HepG2 (cell line): Measurements from ENCODE around the gene SMTNL1. TPM values are rescaled to one million over a fixed set of nuclear protein-coding genes. Genes with fewer than 3 reads are reported as not detected.

Experiments used
- AGO1 ChIP-seq: fragments of 200-400 bp; formaldehyde crosslinking; IDR thresholded peaks from 2 replicates; pipeline ENCODE4 v1.6.1; 2017; ENCODE audit warnings: mild to moderate bottlenecking, low read depth, low read length, moderate library complexity; ENCODE audit not compliant: poor library complexity, severe bottlenecking
- CBX2 ChIP-seq, 2 experiments: fragments of 200-600 bp in 1 of 2; sonication (generic); formaldehyde crosslinking in 1 of 2; IDR thresholded peaks; 2 replicates each; pipeline versions ENCODE4 v1.7.0 to v1.8.1; 2018 to 2022; ENCODE audit warnings: low read depth in 2 of 2, low read length in 1 of 2, mild to moderate bottlenecking in 1 of 2, missing genetic modification reagents in 1 of 2
- CC2D1A ChIP-seq: sonication (generic); formaldehyde crosslinking; IDR thresholded peaks from 2 replicates; pipeline ENCODE4 v1.8.1; 2023; ENCODE audit warnings: mild to moderate bottlenecking, missing genetic modification reagents
- DMAP1 ChIP-seq: IDR thresholded peaks from 2 replicates; pipeline ENCODE4 v1.6.1; 2016
- EP300 ChIP-seq, 3 experiments: sonication (generic) in 1 of 3; formaldehyde crosslinking in 1 of 3; IDR thresholded peaks; 2 replicates each; pipeline versions ENCODE4 v1.5.1 to v1.6.1; 2011 to 2020; ENCODE audit warnings: low read depth in 2 of 3, low read length in 2 of 3, borderline replicate concordance in 1 of 3, improper control_type of control experiment in 1 of 3, mild to moderate bottlenecking in 1 of 3, missing genetic modification reagents in 1 of 3, moderate library complexity in 1 of 3
- ETV6 ChIP-seq: sonication (generic); formaldehyde crosslinking; conservative IDR thresholded peaks from 2 replicates; pipeline ENCODE4 v1.4.0; 2020; ENCODE audit warnings: missing genetic modification reagents
- GABPA ChIP-seq, 2 experiments: IDR thresholded peaks; 2 replicates each; pipeline ENCODE4 v1.6.1; 2011 to 2016; ENCODE audit warnings: low read depth in 2 of 2, low read length in 1 of 2, missing biosample characterization in 1 of 2, missing genetic modification characterization in 1 of 2
- HHEX ChIP-seq: IDR thresholded peaks from 2 replicates; pipeline ENCODE4 v1.6.1; 2016; ENCODE audit warnings: control low read depth
- HNF4G ChIP-seq, 2 experiments: sonication (generic) in 1 of 2; formaldehyde crosslinking in 1 of 2; IDR thresholded peaks; 2 replicates each; pipeline versions ENCODE4 v1.4.0 to v1.6.1; 2011 to 2020; ENCODE audit warnings: borderline replicate concordance in 2 of 2, low read depth in 2 of 2, mild to moderate bottlenecking in 2 of 2, low read length in 1 of 2, missing genetic modification reagents in 1 of 2, moderate library complexity in 1 of 2
- KLF13 ChIP-seq: sonication (generic); formaldehyde crosslinking; IDR thresholded peaks from 2 replicates; pipeline ENCODE4 v1.4.0; 2020; ENCODE audit warnings: mild to moderate bottlenecking, missing genetic modification reagents
- MLLT10 ChIP-seq: sonication (generic); formaldehyde crosslinking; IDR thresholded peaks from 2 replicates; pipeline ENCODE4 v1.4.0; 2020; ENCODE audit warnings: missing genetic modification reagents
- RAD51 ChIP-seq: fragments of 450-650 bp; IDR thresholded peaks from 2 replicates; pipeline ENCODE4 v1.6.1; 2016; ENCODE audit warnings: borderline replicate concordance
- RXRA ChIP-seq: sonication (generic); formaldehyde crosslinking; IDR thresholded peaks from 2 replicates; pipeline ENCODE4 v1.5.1; 2020; ENCODE audit warnings: missing genetic modification reagents
- ZNF451 ChIP-seq: sonication (generic); formaldehyde crosslinking; IDR thresholded peaks from 2 replicates; pipeline ENCODE4 v1.5.0; 2020; ENCODE audit warnings: mild to moderate bottlenecking, missing genetic modification reagents
- ZNF460 ChIP-seq: sonication (generic); formaldehyde crosslinking; IDR thresholded peaks from 2 replicates; pipeline ENCODE4 v1.5.1; 2020; ENCODE audit warnings: missing genetic modification reagents, mild to moderate bottlenecking, borderline replicate concordance
- ZNF607 ChIP-seq: sonication (generic); formaldehyde crosslinking; IDR thresholded peaks from 2 replicates; pipeline ENCODE4 v1.5.1; 2020; ENCODE audit warnings: missing genetic modification reagents, mild to moderate bottlenecking, borderline replicate concordance
- ZNF780A ChIP-seq: sonication (generic); formaldehyde crosslinking; IDR thresholded peaks from 2 replicates; pipeline ENCODE4 v1.8.0; 2022; ENCODE audit warnings: mild to moderate bottlenecking, missing genetic modification reagents, moderate library complexity
- ZNF782 ChIP-seq: sonication (generic); formaldehyde crosslinking; IDR thresholded peaks from 2 replicates; pipeline ENCODE4 v1.4.0; 2020; ENCODE audit warnings: missing genetic modification reagents, mild to moderate bottlenecking, borderline replicate concordance
- polyA plus RNA-seq, 8 experiments: library from polyadenylated mRNA; depleted of rRNA in 3 of 8; stranded (reverse) in 7 of 8; unstranded in 1 of 8; fragments of >200 nt; fragmentation: Illumina TruSeq in 4 of 8; extraction: Trizol in 4 of 8; gene quantifications; 2 replicates each; pipeline versions ENCODE4 v1.2.1 to v1.2.3, GENCODE V29; 2011 to 2016; ENCODE audit warnings: low read depth in 4 of 8, missing spikeins in 1 of 8, mixed read lengths in 1 of 8; ENCODE audit not compliant: insufficient read depth in 1 of 8
- total RNA-seq, 5 experiments: library from RNA; depleted of rRNA; stranded (reverse); fragments of >200 nt; fragmentation: Illumina TruSeq; extraction: Trizol; gene quantifications; 2 replicates each; pipeline ENCODE4 v1.2.3, GENCODE V29; 2016; ENCODE audit warnings: low read depth in 1 of 5
- TF ChIP-seq, protein P1 (sequence below): sonication (generic); formaldehyde crosslinking; IDR thresholded peaks from 2 replicates; pipeline ENCODE4 v1.5.1; 2020; ENCODE audit warnings: missing genetic modification reagents, mild to moderate bottlenecking, borderline replicate concordance
- TF ChIP-seq, protein P2 (sequence below): sonication (generic); formaldehyde crosslinking; IDR thresholded peaks from 2 replicates; pipeline ENCODE4 v1.9.0; 2022; ENCODE audit warnings: low read depth, missing genetic modification reagents

SMTNL1 gene
- total and polyA plus RNA-seq, 2 of the 13 experiments (the other 11 are each of a cell fraction or from before 2014, with no cell fraction given) = 0.04 TPM; not detected in 1

DNA sequence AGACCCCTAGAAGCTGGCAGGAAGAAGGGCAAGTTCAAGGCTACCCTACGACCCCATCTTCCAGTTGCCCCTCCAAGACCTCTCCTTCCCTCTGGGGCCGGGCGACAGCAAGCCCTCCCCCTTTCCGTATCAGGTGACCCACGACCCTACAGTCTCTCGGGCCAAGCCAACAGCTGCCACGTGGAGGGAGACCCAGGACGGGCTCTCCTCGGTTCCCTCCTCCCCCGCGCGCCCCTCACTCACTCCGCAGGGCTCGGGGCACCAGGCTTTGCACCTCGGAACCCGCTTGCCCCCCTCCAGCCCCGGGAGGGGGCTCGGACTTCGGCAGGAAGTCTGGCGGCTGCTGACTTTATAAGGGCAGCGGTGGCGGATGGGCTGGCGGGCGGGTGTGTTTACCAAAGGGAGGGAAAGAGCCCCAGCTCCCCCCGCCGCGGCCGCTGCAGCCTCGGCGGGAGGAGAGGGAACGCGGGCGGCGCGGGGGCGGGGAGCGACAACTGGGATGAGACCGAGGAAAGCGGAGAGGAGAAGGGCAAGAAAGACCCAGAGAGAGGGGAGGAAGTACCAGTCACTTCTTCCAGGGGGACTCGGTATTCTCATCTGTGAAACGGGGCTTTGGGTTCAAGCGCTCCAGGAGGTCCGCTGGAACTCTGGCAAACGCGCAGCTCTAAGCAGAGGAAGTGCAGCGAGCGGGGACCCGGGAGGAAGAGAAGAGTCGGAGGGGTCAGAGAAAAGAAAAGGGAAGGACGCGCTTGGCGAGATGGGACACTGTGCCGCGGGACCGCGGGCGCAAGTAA, 22.7 kb upstream of the SMTNL1 start (continued):
- no peak for TF ChIP-seq HNF4G (IDR thresholded peaks at IDR 0.05; ENCODE audit: borderline replicate concordance, low read depth, low read length)
- 0 out of 2 replicates have a peak, but pooled peaks have one; percentile 52 for TF ChIP-seq HNF4G (CRISPR knock-in tag; IDR thresholded peaks at IDR 0.05; ENCODE audit: borderline replicate concordance, low read depth)
- TF ChIP-seq CBX2 (IDR thresholded peaks at IDR 0.05; ENCODE audit: low read depth, low read length) = no peak
- TF ChIP-seq CBX2 (CRISPR knock-in tag; IDR thresholded peaks at IDR 0.05; ENCODE audit: low read depth) = no peak
- no peak for TF ChIP-seq HHEX (CRISPR knock-in tag)
- TF ChIP-seq MLLT10 (CRISPR knock-in tag) = no peak
- no peak; the same call in 1 of the 2 replicates for TF ChIP-seq ETV6
- no peak; the same call in 1 of the 2 replicates for TF ChIP-seq ZNF782 (CRISPR knock-in tag)
- 0 out of 2 replicates have a peak, but pooled peaks have one; percentile 68 for TF ChIP-seq ZNF607
- TF ChIP-seq, protein P1, sequence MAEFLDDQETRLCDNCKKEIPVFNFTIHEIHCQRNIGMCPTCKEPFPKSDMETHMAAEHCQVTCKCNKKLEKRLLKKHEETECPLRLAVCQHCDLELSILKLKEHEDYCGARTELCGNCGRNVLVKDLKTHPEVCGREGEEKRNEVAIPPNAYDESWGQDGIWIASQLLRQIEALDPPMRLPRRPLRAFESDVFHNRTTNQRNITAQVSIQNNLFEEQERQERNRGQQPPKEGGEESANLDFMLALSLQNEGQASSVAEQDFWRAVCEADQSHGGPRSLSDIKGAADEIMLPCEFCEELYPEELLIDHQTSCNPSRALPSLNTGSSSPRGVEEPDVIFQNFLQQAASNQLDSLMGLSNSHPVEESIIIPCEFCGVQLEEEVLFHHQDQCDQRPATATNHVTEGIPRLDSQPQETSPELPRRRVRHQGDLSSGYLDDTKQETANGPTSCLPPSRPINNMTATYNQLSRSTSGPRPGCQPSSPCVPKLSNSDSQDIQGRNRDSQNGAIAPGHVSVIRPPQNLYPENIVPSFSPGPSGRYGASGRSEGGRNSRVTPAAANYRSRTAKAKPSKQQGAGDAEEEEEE (CRISPR knock-in tag) = no peak
- TF ChIP-seq, protein P2, sequence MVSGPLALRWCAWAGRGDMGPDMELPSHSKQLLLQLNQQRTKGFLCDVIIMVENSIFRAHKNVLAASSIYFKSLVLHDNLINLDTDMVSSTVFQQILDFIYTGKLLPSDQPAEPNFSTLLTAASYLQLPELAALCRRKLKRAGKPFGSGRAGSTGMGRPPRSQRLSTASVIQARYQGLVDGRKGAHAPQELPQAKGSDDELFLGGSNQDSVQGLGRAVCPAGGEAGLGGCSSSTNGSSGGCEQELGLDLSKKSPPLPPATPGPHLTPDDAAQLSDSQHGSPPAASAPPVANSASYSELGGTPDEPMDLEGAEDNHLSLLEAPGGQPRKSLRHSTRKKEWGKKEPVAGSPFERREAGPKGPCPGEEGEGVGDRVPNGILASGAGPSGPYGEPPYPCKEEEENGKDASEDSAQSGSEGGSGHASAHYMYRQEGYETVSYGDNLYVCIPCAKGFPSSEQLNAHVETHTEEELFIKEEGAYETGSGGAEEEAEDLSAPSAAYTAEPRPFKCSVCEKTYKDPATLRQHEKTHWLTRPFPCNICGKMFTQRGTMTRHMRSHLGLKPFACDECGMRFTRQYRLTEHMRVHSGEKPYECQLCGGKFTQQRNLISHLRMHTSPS (CRISPR knock-in tag) = peak; percentile 39; the same call in 1 of the 2 replicates
- no peak for TF ChIP-seq AGO1
- TF ChIP-seq DMAP1 (CRISPR knock-in tag) = peak; percentile 96
- no peak for TF ChIP-seq ZNF780A (CRISPR knock-in tag)
- TF ChIP-seq CC2D1A = no peak
- TF ChIP-seq ZNF451 = no peak
- TF ChIP-seq GABPA (IDR thresholded peaks at IDR 0.05; ENCODE audit: low read depth, low read length) = no peak
- TF ChIP-seq GABPA (CRISPR knock-in tag; IDR thresholded peaks at IDR 0.05; ENCODE audit: low read depth) = peak; percentile 47; the same call in 1 of the 2 replicates
- no peak for TF ChIP-seq RAD51
- TF ChIP-seq ZNF460 (CRISPR knock-in tag) = no peak; the same call in 1 of the 2 replicates
- TF ChIP-seq RXRA = no peak
- TF ChIP-seq EP300 (IDR thresholded peaks at IDR 0.05; ENCODE audit: low read depth in 2 of 2, low read length in 2 of 2) = 0 out of 4 replicates have a peak, but pooled peaks of 1 of the 2 experiments have one; percentile 22
- TF ChIP-seq EP300 (CRISPR knock-in tag; IDR thresholded peaks at IDR 0.05; ENCODE audit: borderline replicate concordance) = no peak
- TF ChIP-seq KLF13 (CRISPR knock-in tag) = no peak
